CD8-positive, alpha-beta memory T cell (primary cell): Measurements from ENCODE around the gene BICDL1. TPM values are rescaled to one million over a fixed set of nuclear protein-coding genes. Genes with fewer than 3 reads are reported as not detected.

Experiments used
- CTCF ChIA-PET: fragments of 350-600 bp; sonication (Branson Sonifier 250); formaldehyde crosslinking; loops from one replicate; lab custom pipeline; 2021; ENCODE audit warnings: antibody characterized with exemption; lab: Charles Lee
- POLR2A ChIA-PET: fragments of 350-600 bp; sonication (Branson Sonifier 250); formaldehyde crosslinking; loops from one replicate; lab custom pipeline; 2021; ENCODE audit warnings: antibody characterized with exemption; lab: Charles Lee
- DNase-seq, 5 donors: peaks; one replicate each; pipeline versions ENCODE4 v3.0.0 to v3.0.0-alpha.2; 2020 to 2022; ENCODE audit warnings: mixed read lengths in 1 of 5
- H3K27ac ChIP-seq: one replicate; pipeline ENCODE4 v1.7.0; 2013; ENCODE audit warnings: low read depth, mild to moderate bottlenecking, low read length, moderate library complexity
- H3K27me3 ChIP-seq: 2 replicates; pipeline ENCODE4 v1.7.0; 2013; ENCODE audit warnings: low read length, mild to moderate bottlenecking; ENCODE audit not compliant: insufficient read depth, poor library complexity, severe bottlenecking
- H3K36me3 ChIP-seq: 2 replicates; pipeline ENCODE4 v1.7.0; 2013; ENCODE audit warnings: mild to moderate bottlenecking, low read length, moderate library complexity; ENCODE audit not compliant: insufficient read depth
- H3K4me1 ChIP-seq: 2 replicates; pipeline ENCODE4 v1.7.0; 2013; ENCODE audit warnings: mild to moderate bottlenecking, low read length, moderate library complexity; ENCODE audit not compliant: insufficient read depth
- H3K4me3 ChIP-seq: 2 replicates; pipeline ENCODE4 v1.7.0; 2013; ENCODE audit warnings: mild to moderate bottlenecking, low read length
- H3K9me3 ChIP-seq: 2 replicates; pipeline ENCODE4 v1.7.0; 2013; ENCODE audit warnings: mild to moderate bottlenecking, low read length
- H3K27ac Mint-ChIP-seq, 8 donors: one replicate each; pipeline ENCODE4 v1.8.0; 2020 to 2021; ENCODE audit warnings: mixed read lengths in 8 of 8, mild to moderate bottlenecking in 6 of 8, inconsistent platforms in 3 of 8, moderate library complexity in 3 of 8
- H3K27me3 Mint-ChIP-seq, 2 donors: one replicate each; pipeline ENCODE4 v1.8.0; 2020 to 2021; ENCODE audit warnings: mixed read lengths in 2 of 2, mild to moderate bottlenecking in 1 of 2, moderate library complexity in 1 of 2
- H3K36me3 Mint-ChIP-seq, 3 donors: one replicate each; pipeline ENCODE4 v1.8.0; 2020 to 2021; ENCODE audit warnings: mixed read lengths in 3 of 3, inconsistent platforms in 1 of 3, mild to moderate bottlenecking in 1 of 3
- H3K4me1 Mint-ChIP-seq, 3 donors: one replicate each; pipeline ENCODE4 v1.8.0; 2020 to 2021; ENCODE audit warnings: mixed read lengths in 3 of 3, inconsistent platforms in 1 of 3, mild to moderate bottlenecking in 1 of 3
- H3K4me3 Mint-ChIP-seq, 7 donors: one replicate each; pipeline ENCODE4 v1.8.0; 2020 to 2021; ENCODE audit warnings: mixed read lengths in 7 of 7, mild to moderate bottlenecking in 6 of 7, moderate library complexity in 4 of 7, inconsistent platforms in 2 of 7
- H3K9me3 Mint-ChIP-seq, 5 donors: one replicate each; pipeline ENCODE4 v1.8.0; 2020 to 2022; ENCODE audit warnings: mixed read lengths in 5 of 5, mild to moderate bottlenecking in 3 of 5, moderate library complexity in 2 of 5, inconsistent platforms in 1 of 5
- polyA plus RNA-seq: library from polyadenylated mRNA; unstranded; fragments of 300-500 nt; fragmentation: Illumina TruSeq; gene quantifications from one replicate; pipeline ENCODE4 v1.2.3, GENCODE V29; 2021
- total RNA-seq, 2 experiments: library from RNA; stranded (reverse); gene quantifications; one replicate each; pipeline ENCODE4 v1.2.3, GENCODE V29; 2021

The BICDL1 gene
- total and polyA plus RNA-seq, 3 experiments from 2014 or later = 7.4 to 109 (median 106) TPM

- no peak overlapping the region for H3K27ac ChIP-seq
- peaks cover 7% of the 10 kb centered on the region for H3K4me1 ChIP-seq
- peak overlapping the region in 3 of 8 donors; percentile 2 to 65 (median 18) for H3K27ac Mint-ChIP-seq
- ChIA-PET POLR2A (no interaction called here), CTCF (interaction anchor here (1.1 to 1.6 kb wide), 2 partner anchors 10 to 16 kb away, joined by 3 read pairs; no protein-coding TSS in a partner anchor)
- peaks cover 0 to 83% (median 1%) of the 10 kb centered on the region in 3 donors for H3K36me3 Mint-ChIP-seq
- H3K4me1 Mint-ChIP-seq = peaks cover 12 to 31% (median 13%) of the 10 kb centered on the region in 3 donors
- H3K4me3 ChIP-seq = no peak overlapping the region
- H3K9me3 Mint-ChIP-seq = no peaks in the 10 kb centered on the region
- no peaks in the 10 kb centered on the region for H3K27me3 Mint-ChIP-seq
- no peak for DNase-seq
- no peaks in the 10 kb centered on the region for H3K9me3 ChIP-seq
- H3K4me3 Mint-ChIP-seq = peak overlapping the region in 1 of 7 donors; percentile 56
- H3K36me3 ChIP-seq = peaks cover 19% of the 10 kb centered on the region
- H3K27me3 ChIP-seq = no peaks in the 10 kb centered on the region
Observed at GRCh38 chr12:120096671-120097202, 107.7 kb downstream of the BICDL1 start.

GRCh38 chr12:120098756-120099470 is 109.9 kb downstream of the BICDL1 start:
- Histone ChIP-seq H3K9me3 (no peaks in the 10 kb centered on the region), H3K4me3 (no peak overlapping the region), H3K27ac (no peak overlapping the region), H3K4me1 (peaks cover 13% of the 10 kb centered on the region), H3K36me3 (peaks cover 29% of the 10 kb centered on the region), H3K27me3 (no peaks in the 10 kb centered on the region)
- H3K4me3 Mint-ChIP-seq = peak overlapping the region in 1 of 7 donors; percentile 40
- H3K4me1 Mint-ChIP-seq = peaks cover 18 to 36% (median 25%) of the 10 kb centered on the region in 3 donors
- peak overlapping the region in 2 of 8 donors; percentile 19 to 46 for H3K27ac Mint-ChIP-seq
- H3K27me3 Mint-ChIP-seq = no peaks in the 10 kb centered on the region
- ChIA-PET POLR2A (no interaction called here), CTCF (no interaction called here)
- H3K36me3 Mint-ChIP-seq = peaks cover 0 to 88% (median 4%) of the 10 kb centered on the region in 3 donors
- no peaks in the 10 kb centered on the region for H3K9me3 Mint-ChIP-seq
- DNase-seq = no peak

GRCh38 chr12:120099738-120100137 is 110.7 kb downstream of the BICDL1 start:
- Mint-ChIP-seq H3K27me3 (no peaks in the 10 kb centered on the region), H3K36me3 (peaks cover 0 to 91% (median 5%) of the 10 kb centered on the region in 3 donors), H3K27ac (peak overlapping the region in 6 of 8 donors; percentile 12 to 70 (median 57)), H3K4me1 (peaks cover 18 to 37% (median 32%) of the 10 kb centered on the region in 3 donors), H3K4me3 (no peak overlapping the region), H3K9me3 (no peaks in the 10 kb centered on the region)
- Histone ChIP-seq H3K4me1 (peaks cover 13% of the 10 kb centered on the region), H3K36me3 (peaks cover 36% of the 10 kb centered on the region), H3K27ac (no peak overlapping the region), H3K4me3 (no peak overlapping the region), H3K9me3 (no peaks in the 10 kb centered on the region), H3K27me3 (no peaks in the 10 kb centered on the region)
- DNase-seq = no peak
- ChIA-PET POLR2A (interaction anchor here (0.5 to 0.9 kb wide), 2 partner anchors 13 to 100 kb away, joined by 3 read pairs; no protein-coding TSS in a partner anchor), CTCF (interaction anchor here (0.8 kb wide), 1 partner anchor 11 kb away, joined by 3 read pairs; no protein-coding TSS in a partner anchor)

- no peak for DNase-seq
- Mint-ChIP-seq H3K9me3 (no peaks in the 10 kb centered on the region), H3K36me3 (peaks cover 0 to 91% (median 6%) of the 10 kb centered on the region in 3 donors), H3K4me3 (no peak overlapping the region), H3K4me1 (peaks cover 24 to 42% (median 38%) of the 10 kb centered on the region in 3 donors), H3K27ac (peak overlapping the region in 3 of 8 donors; percentile 42 to 80 (median 63)), H3K27me3 (no peaks in the 10 kb centered on the region)
- Histone ChIP-seq H3K27me3 (no peaks in the 10 kb centered on the region), H3K4me1 (peaks cover 13% of the 10 kb centered on the region), H3K4me3 (no peak overlapping the region), H3K27ac (no peak overlapping the region), H3K36me3 (peaks cover 41% of the 10 kb centered on the region), H3K9me3 (no peaks in the 10 kb centered on the region)
- CTCF ChIA-PET = interaction anchor here (0.8 kb wide), 1 partner anchor 10 kb away, joined by 3 read pairs; no protein-coding TSS in a partner anchor
- POLR2A ChIA-PET = interaction anchor here (0.9 to 1.3 kb wide), 2 partner anchors 10 to 99 kb away, joined by 3 read pairs; no protein-coding TSS in a partner anchor
Observed at GRCh38 chr12:120100630-120101029, 111.6 kb downstream of the BICDL1 start.

GRCh38 chr12:120101182-120101581 is 112.1 kb downstream of the BICDL1 start:
- no peaks in the 10 kb centered on the region for H3K9me3 Mint-ChIP-seq

GRCh38 chr12:120101617-120102016 is 112.6 kb downstream of the BICDL1 start:
- Mint-ChIP-seq H3K27ac (peak overlapping the region in 7 of 8 donors; percentile 63 to 94 (median 89)), H3K36me3 (peaks cover 0 to 88% (median 8%) of the 10 kb centered on the region in 3 donors), H3K4me3 (peak overlapping the region in 6 of 7 donors; percentile 64 to 89 (median 72)), H3K27me3 (no peaks in the 10 kb centered on the region), H3K4me1 (peaks cover 30 to 49% (median 46%) of the 10 kb centered on the region in 3 donors), H3K9me3 (no peaks in the 10 kb centered on the region)
- CTCF ChIA-PET = interaction anchor here (0.8 to 1.4 kb wide), 2 partner anchors 14 to 15 kb away, joined by 3 to 4 read pairs; no protein-coding TSS in a partner anchor
- H3K4me1 ChIP-seq = peaks cover 13% of the 10 kb centered on the region
- no peak overlapping the region for H3K4me3 ChIP-seq
- POLR2A ChIA-PET = interaction anchor here (1.3 kb wide), 1 partner anchor 9 kb away, joined by 3 read pairs; no protein-coding TSS in a partner anchor
- no peaks in the 10 kb centered on the region for H3K27me3 ChIP-seq
- no peak for DNase-seq
- peaks cover 37% of the 10 kb centered on the region for H3K36me3 ChIP-seq
- H3K9me3 ChIP-seq = no peaks in the 10 kb centered on the region
- no peak overlapping the region for H3K27ac ChIP-seq

More at GRCh38 chr12:120101182-120101581, 112.1 kb downstream of the BICDL1 start:
- H3K4me3 Mint-ChIP-seq = peak overlapping the region in 6 of 7 donors; percentile 64 to 89 (median 72)
- H3K4me1 Mint-ChIP-seq = peaks cover 28 to 46% (median 43%) of the 10 kb centered on the region in 3 donors
- H3K27ac ChIP-seq = no peak overlapping the region
- H3K4me1 ChIP-seq = peaks cover 13% of the 10 kb centered on the region
- H3K36me3 ChIP-seq = peaks cover 40% of the 10 kb centered on the region
- no peaks in the 10 kb centered on the region for H3K9me3 ChIP-seq
- peaks cover 0 to 89% (median 7%) of the 10 kb centered on the region in 3 donors for H3K36me3 Mint-ChIP-seq
- no peaks in the 10 kb centered on the region for H3K27me3 Mint-ChIP-seq
- DNase-seq = no peak
- no peak overlapping the region for H3K4me3 ChIP-seq
- CTCF ChIA-PET = interaction anchor here (0.8 kb wide), 1 partner anchor 14 kb away, joined by 3 read pairs; no protein-coding TSS in a partner anchor
- H3K27me3 ChIP-seq = no peaks in the 10 kb centered on the region
- peak overlapping the region; percentile 63 to 94 (median 86) for H3K27ac Mint-ChIP-seq
- POLR2A ChIA-PET = interaction anchor here (1.3 kb wide), 1 partner anchor 9 kb away, joined by 3 read pairs; no protein-coding TSS in a partner anchor

GRCh38 chr12:120102189-120103043 is 113.4 kb downstream of the BICDL1 start:
- Mint-ChIP-seq H3K9me3 (no peaks in the 10 kb centered on the region), H3K4me1 (peaks cover 32 to 53% (median 46%) of the 10 kb centered on the region in 3 donors), H3K27ac (peak overlapping the region in 5 of 8 donors; percentile 38 to 93 (median 75)), H3K27me3 (no peaks in the 10 kb centered on the region), H3K4me3 (peak overlapping the region in 4 of 7 donors; percentile 19 to 76 (median 35)), H3K36me3 (peaks cover 0 to 86% (median 8%) of the 10 kb centered on the region in 3 donors)
- peaks cover 36% of the 10 kb centered on the region for H3K36me3 ChIP-seq
- H3K27ac ChIP-seq = no peak overlapping the region
- DNase-seq = no peak
- H3K27me3 ChIP-seq = no peaks in the 10 kb centered on the region
- ChIA-PET POLR2A (no interaction called here), CTCF (interaction anchor here (1.4 kb wide), 1 partner anchor 16 kb away, joined by 4 read pairs; no protein-coding TSS in a partner anchor)
- no peaks in the 10 kb centered on the region for H3K9me3 ChIP-seq
- H3K4me1 ChIP-seq = peaks cover 13% of the 10 kb centered on the region
- H3K4me3 ChIP-seq = no peak overlapping the region
